ENCODE measurements around the gene MTRF1L.
"Not testable (repeated sequence)": the region's sequence is repeated elsewhere in the genome, so short reads cannot be mapped to it uniquely, and the experiment has no call there.

MTRF1L gene

DNA sequence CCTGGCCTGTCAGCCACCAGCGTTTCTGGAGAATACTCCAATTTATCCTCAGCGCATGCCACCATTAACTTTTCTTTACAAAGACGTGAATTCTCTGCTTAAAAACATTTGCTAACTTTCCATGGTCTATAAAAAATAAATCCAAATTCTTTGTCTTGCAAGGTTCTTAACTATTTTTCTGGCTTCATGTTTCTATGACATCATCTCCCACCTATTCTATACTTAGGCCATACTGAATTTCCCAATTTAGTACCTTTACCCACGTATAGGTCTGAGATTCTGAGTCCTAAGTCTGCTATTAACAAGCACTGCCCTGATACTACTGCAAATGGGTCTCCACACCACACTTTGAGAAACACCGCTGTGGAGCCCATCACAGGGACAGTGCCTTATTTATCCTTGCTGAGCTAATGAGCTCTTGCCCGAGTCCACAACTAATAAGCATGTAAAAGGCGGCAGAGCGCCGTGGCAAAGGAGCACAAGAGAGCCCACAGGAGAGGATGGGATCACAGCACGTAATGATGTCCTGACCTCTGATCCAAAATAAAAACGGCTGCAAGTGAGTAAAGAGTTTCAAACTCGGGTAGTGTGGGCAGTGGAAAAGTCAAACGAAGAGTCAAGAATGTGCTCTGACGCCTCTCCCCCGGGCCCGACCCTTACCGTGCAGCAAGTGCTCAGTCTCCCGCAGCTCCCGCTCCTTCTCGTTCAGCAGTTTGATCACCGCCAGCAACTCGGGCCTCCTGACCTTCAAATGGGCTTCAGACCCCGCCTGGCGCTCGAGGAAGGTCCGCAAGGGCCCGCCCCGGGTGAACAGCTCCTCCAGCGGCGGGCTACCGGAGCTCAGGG is 519 bp downstream of the MTRF1L start:
- peak in 1 of 3 donors; percentile 19 for DNase-seq

DNA sequence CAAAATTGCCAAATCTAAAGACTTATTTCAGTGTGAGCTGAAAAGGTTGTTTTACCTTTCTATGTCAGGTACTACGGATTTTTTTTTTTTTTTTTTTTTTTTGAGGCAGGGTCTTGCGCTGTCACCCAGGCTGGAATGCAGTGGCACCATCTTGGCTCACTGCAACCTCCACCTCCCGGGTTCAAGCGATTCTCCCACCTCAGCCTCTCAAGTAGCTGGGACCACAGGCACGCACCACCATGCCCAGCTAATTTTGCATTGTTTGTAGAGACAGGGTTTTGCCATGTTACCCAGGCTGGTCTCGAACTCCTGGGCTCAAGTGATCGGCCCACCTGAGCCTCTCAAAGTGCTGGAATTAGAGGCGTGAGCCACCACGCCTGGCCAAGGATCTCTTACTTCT is 1.7 kb downstream of the MTRF1L start:
- not testable (repeated sequence) for DNase-seq

DNA sequence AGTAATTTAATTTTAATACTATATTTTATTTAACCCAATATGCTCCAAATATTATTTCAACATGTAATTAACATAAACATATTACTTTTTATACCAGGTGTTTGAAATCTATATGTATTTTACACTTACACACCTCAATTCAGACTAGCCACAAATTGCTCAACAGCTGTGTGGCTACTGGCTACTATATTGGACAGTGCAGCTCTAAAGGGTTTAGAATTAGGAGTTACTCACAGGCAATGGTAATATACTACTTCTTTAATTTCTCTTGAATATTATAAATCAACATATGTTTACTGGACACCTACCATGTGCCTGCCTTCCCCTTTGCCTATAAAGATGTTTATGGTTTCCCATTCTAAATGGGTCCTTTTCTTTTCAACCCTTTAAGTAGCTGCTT is 2.3 kb downstream of the MTRF1L start:
- no peak for DNase-seq

DNA sequence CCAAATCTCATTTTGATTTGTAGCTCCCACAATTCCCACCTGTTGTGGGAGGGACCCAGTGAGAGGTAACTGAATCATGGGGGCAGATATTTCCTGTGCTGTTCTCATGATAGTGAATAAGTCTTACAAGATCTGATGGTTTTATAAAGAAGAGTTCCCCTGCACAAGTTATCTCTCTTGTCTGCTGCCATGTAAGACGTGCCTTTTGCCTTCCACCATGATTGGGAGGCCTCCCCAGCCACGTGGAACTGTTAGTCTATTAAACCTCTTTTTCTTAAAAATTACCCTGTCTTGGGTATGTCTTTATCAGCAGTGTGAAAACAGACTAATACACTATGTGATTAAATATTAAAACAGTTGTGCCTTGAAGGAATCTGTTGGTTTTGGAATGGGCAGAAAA is 3.0 kb downstream of the MTRF1L start:
- DNase-seq: not testable (repeated sequence)

DNA sequence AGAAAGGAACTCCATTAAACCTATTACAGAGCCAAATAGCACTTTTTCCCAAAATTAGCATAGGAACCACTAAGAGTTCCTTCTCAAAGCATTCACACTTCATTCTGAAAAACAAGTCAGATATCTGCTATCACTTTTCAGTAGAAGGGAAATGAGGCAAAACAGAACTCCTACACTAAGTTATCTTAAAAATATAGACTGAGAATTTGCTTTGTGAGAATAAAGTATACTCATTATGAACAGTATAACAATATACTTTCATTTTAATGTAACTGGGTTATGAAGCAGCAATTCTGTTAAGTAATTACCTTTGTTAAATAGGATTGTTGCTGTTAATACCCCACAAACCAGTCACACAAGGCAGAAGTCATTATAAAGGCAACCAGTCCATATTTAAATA is 8.7 kb downstream of the MTRF1L start:
- DNase-seq: no peak

DNA sequence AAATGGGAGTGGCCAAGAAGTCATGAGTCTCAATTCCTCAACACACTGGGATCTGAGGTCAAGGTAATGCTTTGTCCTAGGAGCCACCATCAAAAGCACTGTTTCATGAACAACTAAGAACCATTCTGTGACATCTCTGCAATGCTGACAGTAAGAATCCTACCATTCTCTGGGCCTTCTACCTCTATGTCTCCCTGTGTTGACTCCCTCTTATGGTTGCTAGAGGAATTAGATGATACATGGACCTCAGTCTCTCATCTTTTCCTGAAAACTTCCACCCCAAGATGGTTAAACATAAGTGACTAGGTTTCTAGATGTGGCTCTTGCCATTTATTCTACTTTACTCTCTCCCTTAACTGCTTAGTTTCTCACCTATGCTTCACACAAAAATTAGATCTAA is 9.1 kb downstream of the MTRF1L start:
- DNase-seq: no peak

DNA sequence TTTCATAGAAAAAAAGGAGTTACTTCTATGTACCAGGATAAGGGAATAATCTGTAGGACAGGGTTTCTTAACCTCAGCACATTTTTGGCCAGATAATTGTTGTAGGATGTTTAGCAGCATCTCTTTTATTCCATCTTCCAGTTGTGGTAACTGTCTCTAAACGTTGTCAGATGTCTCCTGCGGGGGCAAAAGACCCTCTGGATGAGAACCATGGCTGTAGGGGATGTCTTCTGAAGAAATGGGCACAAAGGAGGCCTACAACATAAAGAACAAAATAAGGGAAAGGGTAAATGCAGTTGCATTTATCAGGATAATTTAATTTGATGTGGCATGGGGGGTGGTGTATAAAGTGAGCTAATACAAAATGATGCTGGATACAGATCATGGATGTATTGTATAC is 15.5 kb downstream of the MTRF1L start:
- DNase-seq: no peak

DNA sequence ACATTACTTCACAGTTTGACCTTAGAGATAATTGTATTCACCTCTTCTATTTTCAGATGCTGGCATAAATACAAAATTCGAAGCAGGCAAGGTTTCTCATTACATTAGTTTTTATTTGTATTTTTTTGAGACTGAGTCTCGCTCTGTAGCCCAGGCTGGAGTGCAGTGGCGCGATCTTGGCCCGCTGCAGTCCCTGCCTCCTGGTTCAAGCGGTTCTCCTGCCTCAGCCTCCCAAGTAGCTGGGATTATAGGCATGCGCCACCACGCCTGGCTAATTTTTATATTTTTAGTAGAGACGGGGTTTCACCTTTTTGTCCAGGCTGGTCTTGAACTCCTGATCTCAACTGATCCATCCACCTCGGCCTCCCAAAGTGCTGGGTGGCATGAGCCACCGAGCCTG is 17.2 kb downstream of the MTRF1L start:
- not testable (repeated sequence) for DNase-seq

DNA sequence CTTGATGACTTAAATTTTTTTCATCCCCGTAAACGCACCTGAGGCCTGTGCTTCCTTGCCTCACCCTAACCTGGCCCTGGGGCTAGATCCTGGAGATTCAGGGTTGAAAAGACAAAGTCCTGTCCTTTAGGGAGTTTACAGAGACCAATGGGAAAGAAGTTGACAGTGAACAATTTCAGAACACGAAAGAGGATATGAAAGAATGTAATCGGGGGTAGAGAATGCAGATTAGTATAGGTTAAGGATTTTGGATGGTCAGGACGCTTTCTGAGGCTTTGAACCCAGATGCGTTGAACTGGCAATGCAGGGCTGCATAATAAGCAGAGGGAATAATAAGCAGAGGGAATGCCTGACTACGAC is 18.0 kb downstream of the MTRF1L start:
- peak in 1 of 3 donors; percentile 22 for DNase-seq

DNA sequence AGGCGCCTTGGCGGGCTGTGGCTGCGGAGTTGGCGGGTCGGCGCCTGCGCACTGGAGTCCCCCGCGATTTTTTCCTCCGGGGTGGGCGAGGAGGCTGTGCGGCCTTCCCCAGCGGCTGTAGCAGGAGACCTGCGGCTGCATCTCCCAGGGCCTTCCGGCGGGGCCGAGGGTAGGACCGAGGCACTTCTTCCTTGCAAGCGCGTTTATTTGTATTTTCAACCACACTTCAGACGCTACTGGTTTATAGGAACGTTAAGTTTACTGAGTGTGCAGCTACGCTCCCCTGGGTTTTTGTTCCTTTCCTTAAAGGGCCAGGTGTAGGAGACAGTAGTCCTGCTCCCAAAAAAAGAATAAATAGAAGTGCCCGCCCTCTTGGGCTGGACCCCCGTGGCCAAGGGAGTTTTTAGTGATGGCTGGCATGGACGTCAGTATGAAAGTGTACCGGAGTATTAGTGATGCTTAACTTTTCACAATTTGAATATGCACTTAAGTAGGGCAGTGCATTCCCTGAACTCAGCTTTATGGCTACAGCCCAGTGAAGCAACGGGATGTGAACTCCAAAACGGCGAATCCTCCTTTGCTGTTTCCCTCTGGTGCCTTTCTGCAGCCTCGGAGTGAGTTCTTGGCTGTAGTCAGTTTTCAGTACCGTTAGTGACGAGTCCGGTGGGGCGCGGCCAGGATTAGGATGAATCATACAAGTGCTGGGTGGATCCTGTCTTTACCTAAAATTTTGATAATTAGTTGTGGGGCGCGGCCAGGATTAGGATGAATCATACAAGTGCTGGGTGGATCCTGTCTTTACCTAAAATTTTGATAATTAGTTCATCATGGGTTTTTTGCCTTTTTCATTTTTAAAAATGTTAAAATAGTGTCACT is 18.6 kb downstream of the MTRF1L start:
- DNase-seq: peak; percentile 97 to 98 (median 98)

DNA sequence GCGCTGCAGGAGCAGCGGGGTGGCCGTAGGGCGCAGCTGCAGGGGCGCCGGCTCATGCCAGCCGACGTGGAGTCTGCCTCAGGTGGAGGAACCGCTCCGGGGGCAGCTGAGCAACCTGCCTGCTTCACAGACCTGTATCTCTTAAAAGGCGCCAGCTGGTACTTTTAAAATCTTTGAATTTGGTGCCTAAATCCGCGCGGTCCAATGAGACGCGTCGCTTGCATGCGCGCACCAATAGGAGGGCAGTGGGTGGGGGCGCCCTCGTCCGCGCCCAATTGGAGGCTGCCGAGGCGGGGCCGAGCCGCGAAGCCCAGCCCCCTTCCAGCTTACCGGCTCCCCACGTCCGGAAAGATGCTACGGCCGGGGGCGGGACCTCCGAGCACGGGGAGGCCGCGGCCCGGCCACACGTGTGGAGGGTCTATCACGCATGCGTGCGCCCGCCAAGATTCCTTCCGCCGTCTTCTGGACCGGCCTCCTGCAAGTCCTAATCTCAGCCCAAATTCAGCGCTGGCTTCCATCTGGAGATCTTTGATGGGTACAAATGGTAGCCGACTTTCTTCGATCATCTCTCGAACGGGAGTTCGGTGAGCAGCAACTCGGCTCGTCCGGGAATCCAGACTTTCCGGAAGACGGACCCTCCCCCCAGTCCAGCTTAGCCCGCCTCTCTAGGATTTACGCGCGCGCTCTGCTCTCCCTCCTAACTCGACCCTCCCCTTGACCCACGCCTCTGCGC is 19.4 kb downstream of the MTRF1L start, which contains the start of gene FBXO5:
TSS of gene FBXO5 (minus strand) at position 138 of the 733 bp plus-strand sequence. CDS start at position 56, 82 bp downstream.
- DNase-seq: peak; percentile 98 to 100 (median 99)

DNA sequence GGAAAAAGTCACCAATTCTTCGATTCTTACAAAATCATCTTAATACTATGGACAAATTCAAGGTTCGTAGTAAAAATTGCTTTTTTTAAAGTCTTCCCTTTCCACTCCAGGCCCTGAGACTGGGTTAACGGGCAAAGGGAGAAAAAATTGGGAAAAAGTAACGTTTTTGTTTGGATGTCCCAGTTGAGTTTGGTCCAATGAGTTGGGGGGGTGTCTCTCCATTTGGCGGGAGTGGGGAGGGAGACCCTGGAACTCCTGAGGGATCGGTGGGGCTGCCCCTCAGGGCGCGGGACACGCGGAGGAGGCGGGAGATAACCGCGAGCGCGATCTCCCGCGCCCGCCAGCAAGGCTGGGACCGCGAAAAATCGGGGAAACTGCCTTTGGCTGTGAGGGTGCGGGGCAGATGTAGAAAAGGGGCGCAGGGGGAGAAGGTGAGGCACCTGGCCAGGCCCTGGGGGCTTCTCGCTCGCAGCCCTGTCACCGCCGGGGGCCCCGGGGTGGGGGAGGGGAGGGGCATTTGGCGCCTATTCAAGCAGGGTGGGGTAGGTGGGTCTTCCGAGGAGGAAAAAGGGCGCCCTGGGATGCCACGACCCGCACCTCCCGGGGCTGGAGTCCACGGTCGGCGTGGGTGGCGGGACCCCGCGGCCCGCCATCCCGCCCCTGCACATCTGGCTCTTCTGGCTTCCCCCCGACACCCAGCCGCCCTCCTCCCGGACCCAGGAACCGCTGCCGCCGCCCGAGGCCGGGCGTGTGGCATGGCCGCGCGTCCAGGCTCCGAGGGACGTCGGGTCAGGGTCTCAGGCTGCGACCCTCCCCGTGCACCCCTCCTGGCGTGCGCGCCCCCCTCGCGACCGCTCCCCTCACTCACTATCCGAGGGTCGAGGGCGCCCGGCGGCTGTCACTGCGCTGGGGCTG is 20.3 kb downstream of the MTRF1L start:
- no peak for DNase-seq

DNA sequence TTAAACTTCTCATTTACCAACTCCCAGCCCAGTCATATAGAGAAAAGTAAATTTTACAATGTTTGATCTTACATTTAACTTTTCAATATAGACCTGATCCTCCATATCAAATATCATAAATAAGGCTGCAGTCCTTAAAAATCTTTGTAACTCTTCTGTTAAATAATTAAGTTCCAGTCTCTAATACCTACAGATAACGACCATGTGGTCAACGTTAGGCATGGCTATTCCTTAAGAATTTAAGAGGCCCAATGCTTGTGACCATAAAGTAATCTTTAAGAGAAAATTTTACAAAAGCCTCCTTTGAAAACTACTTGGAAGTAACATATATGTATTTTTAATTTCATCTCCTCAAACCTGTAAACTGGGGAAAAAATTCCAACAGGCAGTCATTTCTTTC is 21.3 kb downstream of the MTRF1L start:
- no peak for DNase-seq

DNA sequence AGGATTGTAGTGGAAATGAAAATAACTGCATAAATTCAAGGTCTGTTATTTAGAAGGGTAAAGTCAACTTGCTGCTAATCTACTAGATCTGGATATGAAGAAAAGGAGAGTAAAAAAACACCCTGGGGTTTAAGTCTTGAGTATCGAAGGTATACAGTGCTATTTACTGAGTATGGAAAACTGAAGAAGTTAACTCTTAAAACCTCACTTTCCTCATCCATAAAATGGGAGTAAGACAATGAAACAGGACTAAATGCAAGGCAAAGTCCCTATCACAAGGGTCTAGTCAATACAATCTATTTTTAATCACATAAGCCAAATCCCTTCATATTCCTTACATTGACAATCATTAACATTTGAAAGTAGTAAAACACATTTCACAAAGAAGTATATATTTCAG is 21.9 kb downstream of the MTRF1L start:
- no peak for DNase-seq

DNA sequence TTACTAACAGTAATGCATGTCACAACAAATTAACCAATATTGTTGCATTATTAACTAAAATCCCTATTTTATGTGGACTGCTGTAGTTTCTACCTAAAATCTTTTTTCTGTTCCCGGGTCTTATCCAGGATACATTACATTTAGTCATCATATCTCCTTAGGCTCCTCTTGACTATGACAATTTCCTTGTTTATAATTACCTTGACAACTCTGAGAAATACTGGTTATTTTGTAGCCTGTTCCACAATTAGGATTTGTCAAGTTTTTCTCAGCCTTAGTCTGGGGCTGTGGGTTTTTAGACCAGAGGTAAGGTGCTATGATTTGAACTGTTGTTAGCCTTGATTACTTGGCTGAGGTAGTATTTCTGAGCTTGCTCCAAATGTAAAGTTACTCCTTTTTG is 23.4 kb downstream of the MTRF1L start:
- DNase-seq: no peak

DNA sequence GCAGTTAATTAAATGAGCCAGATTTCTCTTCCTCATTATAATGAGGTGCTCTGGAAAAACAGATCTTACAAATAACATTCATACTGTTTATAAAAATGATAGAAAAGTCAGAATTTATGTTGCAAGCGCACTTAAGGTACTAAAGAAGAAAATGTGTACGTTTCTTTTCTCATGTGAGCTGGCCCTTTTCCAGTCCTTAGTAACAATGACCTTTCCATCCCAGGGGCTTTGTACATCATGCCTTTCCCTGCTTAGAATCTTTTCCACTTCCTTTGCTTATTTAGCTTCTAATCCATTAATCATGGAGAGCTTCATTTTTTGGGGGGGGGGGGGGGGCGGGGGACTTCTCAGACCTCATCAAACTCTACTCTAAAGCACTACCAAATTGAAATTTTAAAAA is 24.5 kb downstream of the MTRF1L start:
- DNase-seq: no peak

DNA sequence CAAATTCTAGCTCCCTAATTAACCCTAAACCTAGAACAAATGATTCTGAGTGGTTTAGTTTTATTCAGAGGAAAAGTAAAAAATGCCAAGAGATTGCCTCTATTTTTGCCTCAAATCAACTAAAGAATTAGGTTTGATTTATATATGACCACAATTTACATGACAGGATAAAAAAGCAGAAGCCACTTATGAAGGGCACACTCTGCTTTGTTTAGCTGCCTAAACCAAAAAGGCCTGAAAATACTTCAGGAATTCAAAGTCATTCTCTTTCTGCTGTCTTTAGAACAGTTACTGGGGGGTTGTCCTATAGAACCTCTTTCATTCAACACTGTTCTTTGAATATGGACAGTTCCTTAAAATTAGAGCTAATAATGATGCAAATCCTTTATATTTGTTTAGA is 25.0 kb downstream of the MTRF1L start:
- no peak for DNase-seq

DNA sequence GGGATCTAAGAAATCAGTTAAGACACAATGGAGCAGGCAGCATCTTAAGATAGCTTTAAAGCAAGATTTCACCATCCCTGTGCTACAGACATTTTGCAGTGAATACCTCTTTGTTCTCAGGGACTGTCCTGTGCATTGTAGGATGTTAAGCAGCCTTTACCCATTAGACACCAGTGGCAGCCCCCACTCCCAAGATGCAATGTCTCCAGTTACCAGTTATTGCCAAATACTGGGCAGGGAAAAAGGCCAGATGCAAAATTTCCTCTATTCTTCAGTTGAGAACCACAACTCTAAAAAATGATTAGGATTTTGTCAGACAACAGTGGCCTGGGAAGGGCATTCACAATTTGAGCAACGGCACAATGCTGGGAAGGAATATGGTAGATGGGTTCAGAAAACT is 25.8 kb downstream of the MTRF1L start:
- DNase-seq: no peak

DNA sequence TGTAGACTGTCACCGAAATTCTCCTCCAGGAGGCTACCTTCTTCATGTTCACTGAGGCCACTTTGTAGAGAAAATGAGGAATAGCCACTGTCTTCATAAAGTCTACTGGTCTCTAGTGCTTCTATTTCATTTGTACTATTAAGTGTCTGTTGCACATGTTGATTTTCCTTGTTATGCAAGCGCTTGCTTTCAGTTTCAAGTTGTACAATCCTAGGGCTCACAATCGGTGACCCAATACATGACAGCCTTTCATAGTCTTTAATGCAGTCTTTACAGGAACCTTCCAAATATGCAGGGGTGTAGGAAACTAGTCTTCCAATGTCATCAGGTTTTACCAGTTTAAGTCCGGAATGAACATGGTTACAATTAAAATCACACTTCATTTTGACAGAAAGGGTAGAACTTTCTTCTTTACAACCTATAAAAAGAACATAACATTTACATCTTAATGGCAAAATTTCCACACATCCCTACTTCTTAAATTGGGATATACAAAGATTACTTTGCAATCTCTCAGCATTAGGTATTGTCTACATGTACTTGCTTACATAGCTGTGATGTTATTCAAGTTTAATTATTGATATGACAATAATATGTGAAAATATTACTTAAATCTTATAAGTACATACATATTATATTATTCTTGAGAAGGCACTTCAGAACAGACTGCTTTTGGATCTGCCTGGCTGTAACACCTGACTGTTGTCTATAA is 27.1 kb downstream of the MTRF1L start:
- peak; percentile 67 to 84 (median 67) for DNase-seq

DNA sequence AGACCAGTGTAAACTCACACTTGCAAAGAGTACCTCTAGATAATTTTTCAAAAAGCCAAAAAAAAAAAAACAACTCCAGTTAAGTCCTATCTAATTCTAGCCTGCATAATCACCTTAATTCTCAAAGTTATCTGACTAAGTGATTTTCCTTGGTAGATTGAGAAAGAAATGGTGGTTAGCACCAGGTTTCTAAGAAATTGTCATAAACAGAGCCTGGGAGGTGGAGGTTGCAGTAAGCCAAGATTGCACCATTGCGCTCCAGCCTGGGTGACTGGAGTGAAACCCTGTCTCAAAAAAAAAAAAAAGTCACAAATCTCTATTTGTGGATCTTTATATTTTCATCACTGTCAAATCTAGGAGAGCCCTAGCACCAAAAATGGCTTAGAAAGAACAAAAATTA is 28.6 kb downstream of the MTRF1L start:
- DNase-seq: no peak

DNA sequence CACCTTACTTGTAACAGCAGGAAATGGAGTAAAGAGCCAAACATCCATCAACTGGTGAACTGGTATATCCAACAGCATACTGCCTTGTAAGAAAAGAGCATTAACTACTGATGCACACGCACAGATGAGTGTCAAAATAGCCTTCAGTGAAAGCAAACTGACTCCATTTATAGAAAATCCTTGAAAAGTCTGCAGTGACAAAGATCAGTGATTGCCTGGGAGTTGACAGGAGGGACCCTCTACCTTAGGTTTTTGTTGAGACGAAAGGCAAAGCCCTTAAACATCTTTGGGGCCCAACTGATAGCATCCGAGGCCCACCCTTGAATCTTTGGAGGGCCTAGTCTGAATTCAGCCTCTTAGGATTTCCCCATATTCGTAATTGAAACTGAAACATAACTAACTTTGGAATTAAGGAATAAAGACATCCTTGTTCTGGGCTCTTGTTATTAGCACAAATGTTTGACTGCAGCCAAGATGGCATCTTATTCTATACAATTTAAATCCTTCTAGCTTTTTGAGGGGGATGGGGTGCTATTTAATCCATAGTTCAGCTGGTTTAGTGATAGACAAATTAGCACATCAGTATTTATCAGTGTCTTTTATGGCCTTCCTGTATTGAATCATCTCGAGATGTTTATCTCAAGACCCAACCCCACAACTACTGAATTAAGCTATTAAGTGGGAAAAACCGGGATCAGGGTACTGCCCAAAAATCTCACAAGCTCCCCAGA is 32.7 kb downstream of the MTRF1L start:
- DNase-seq: no peak
